Mammary epithelial cell (primary cell): Measurements from ENCODE around the gene KLKB1.
"Not testable (repeated sequence)": the region's sequence is repeated elsewhere in the genome, so short reads cannot be mapped to it uniquely, and the experiment has no call there.

ENCODE experiments used
- CTCF ChIP-seq, 2 donors: IDR thresholded peaks in 1 of 2; conservative IDR thresholded peaks in 1 of 2; 2 replicates each; pipeline ENCODE4 v1.5.1; 2011 to 2012; ENCODE audit warnings: inconsistent platforms in 2 of 2, low read length in 2 of 2, mild to moderate bottlenecking in 2 of 2, control low read depth in 1 of 2, low read depth in 1 of 2; ENCODE audit not compliant: insufficient read depth in 1 of 2; ENCODE audit errors: extremely low read depth in 1 of 2
- EZH2 ChIP-seq: IDR thresholded peaks from 2 replicates; pipeline ENCODE4 v1.6.1; 2012; ENCODE audit warnings: low read length, inconsistent platforms, borderline replicate concordance

- TF ChIP-seq CTCF (conservative IDR thresholded peaks at IDR 0.05 in 1 of 2, IDR thresholded peaks at IDR 0.05 in 1 of 2; ENCODE audit: extremely low read depth in 1 of 2, insufficient read depth in 1 of 2, low read depth in 1 of 2, low read length in 2 of 2); EZH2: not testable (repeated sequence)
Observed at GRCh38 chr4:186265250-186265649, 37.9 kb downstream of the KLKB1 start.
